KG1 (cell line): ENCODE measurements around the gene SLC22A4.

Experiments used
- DNase-seq: peaks from one replicate; lab custom pipeline; 2025; lab: John Stamatoyannopoulos, UW

The SLC22A4 gene

DNA sequence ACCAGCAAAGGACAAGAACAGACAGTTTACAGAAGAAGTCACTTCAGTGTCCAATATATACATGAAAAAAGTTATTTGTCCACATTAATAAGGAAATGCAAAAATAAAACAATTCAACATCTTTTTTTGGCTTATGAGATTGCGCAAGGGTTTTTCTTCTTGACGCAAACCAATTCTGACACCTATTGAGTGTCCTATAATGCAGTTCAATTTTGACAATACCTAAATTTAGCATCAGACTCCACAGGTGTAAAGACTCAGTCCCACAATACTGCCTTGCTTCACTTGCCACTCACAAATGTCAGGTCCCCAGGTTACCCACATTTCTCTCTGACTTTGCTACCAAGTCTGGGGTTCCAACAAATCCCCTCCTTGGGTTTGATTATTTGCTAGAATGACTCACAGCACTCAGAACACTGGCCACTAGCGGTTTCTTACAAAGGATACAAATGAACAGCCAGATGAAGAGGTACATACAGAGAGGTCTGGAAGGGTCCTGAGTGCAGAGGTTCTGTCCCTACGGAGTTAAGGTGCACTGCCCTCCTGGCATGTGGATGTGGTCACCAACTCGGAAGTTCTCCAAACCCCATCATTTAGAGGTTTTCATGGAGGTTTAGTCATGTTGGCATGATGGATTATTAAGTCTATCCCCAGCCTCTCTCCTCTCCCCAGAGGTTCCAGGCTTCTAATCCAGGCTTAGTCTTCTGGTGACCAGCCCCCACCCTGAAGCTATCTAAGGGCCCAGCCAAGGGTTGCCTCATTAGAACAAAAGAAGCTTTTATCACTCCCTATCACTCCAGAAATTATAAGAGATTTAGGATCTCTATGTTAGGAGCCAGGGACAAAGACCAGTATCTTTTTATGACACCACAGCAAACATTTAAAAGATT, 48.3 kb downstream of the SLC22A4 start:
- no peak for DNase-seq

DNA sequence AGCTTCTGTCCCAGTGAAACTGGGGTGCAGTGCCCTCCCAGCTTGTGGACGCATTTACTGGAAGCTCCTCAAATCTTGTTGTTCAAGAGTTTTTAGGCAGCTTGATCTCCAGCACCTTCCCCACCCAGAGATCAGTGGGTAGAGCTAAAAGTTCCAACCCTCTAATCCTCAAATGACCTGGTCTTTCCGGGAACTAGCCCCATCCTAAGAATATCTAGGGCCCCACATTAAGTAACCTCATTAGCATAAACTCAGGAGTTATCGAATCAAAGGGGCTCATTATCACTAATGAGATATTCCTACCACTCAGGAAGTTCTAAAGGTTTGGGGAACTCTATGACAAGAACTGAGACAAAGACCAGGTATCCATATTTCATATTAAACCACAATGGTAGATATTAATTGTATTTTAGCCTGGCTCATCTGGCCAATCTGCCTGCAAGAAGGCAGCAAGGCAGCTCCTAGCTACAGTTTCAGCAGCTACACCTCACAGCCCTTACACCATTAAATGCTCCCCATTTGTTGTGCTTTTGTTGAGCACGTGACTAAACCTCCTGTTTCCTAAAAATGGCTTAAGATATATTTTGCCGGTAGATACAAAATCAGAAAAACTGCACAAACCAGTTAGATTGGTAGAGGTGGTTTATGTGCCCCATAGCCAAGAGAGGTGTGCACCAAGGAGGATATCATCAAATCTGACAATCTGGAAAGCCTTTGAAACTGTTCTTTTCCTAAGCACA, 50.8 kb downstream of the SLC22A4 start:
- no peak for DNase-seq

DNA sequence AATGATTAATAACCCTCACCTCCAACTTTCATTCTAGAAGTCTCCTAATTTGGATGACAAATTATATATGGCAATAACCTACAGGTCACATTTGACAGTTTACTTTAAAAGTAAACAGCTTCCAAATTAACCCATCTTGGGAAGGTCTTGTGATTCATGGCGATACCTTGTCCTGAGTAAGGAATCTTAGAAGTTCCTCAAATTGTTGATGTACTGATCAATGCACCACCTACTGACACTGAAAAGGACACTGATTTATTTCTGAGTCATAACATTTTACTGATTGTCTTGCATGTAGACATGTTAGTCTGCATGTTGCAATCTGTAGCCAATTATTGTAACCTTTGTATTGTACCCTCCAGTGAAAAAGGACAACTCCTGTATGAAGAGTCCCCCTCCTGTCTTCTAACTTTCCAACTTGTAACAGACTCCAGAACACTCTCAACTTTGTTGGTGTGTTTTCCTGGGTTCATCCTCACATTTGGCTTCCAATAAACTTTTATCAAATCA, 59.3 kb downstream of the SLC22A4 start:
- no peak for DNase-seq

DNA sequence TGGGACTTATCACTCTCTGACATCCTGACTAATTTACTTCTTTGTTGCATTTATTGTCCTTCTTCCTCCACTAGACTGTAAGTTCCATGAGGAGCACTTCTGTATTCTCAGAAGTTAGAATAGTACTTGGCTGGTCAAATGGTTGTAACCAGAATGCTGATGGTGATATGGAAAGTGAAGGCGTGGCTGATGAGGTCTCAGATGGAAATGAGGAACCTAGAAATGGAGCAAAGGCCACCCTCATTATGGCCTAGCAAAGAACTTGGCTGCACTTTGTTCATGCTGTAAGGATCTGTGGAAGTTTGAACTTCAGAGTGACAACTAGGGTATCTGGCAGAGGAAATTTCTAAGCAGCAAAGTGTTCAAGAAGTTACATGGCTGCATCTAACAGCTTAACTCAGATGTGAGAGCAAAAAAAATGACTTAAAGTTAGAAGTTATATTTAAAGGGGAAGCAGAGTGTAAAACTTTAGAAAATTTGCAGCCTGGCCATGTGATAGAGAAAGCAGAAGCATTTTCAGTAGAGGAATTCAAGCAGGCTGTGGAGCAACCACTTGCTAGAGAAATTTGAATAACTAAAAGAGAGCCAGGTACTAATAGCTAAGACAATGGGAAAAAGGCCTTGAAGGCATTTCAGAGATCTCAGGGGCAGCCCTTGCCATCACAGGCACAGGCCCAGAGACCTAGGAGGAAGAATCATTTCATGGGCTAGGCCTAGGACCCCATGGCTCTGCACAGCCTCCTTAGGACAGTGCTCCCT, 60.4 kb downstream of the SLC22A4 start:
- no peak for DNase-seq

DNA sequence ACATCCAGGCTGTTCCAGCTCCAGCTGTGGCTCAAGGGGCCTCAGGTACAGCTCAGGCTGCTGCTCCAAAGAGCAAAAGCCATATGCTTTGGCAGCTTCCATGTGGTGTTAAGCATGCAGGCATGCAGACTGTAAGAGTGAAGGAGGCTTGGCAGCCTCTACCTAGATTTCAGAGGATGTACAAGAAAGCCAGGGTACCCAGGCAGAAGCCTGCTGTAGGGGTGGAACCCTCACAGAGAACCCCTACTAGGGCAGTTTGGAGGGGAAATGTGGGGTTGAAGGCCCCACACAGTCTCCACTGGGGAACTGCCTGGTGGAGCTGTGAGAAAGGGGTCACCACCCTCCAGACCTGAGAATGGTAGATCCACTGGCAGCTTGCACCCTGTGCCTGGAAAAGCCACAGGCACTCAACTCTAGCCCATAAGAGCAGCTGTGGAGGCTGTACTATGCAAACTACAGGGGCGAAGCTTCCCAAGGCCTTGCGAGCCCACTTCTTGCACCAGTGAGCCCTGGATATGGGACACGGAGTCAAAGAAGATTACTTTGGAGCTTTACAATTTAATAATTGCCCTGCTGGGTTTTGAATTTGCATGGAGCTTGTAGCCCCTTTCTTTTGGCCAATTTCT, 61.1 kb downstream of the SLC22A4 start:
- no peak for DNase-seq

DNA sequence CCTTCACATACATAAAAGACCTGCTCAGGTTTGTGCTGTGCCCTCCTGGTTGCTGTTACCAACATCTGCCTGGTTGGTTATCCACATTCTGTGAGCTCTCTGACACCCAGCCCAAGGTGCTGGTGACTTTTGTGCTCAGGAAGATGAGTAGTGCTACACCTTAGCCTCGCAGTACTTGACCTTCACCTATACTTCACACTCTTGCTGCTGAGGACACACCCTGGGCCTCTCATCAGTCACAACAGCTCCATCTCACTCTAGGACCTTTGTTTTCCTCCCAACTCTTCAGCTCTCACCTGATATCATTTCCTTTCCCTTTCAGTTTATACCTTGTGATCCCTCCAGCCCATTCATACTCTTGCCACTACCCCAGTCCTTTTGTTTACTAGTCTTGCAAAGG, 64.6 kb downstream of the SLC22A4 start:
- DNase-seq: no peak

DNA sequence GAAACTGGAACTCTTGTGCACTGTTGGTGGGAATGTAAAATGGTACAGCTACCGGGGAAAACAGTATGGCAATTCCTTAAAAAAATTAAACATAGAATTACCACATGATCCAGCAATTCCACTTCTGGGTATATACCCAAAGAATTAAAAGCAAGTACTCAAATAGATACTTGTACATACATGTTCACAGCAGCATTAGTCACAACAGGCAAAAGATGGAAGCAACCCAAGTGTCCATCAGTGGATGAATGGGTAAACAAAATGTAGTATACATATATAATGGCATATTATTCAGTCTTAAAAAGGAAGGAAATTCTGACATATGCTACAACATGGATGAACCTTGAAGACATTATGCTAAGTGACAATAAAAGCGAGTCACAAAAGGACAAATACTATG, 67.9 kb downstream of the SLC22A4 start:
- DNase-seq: no peak

DNA sequence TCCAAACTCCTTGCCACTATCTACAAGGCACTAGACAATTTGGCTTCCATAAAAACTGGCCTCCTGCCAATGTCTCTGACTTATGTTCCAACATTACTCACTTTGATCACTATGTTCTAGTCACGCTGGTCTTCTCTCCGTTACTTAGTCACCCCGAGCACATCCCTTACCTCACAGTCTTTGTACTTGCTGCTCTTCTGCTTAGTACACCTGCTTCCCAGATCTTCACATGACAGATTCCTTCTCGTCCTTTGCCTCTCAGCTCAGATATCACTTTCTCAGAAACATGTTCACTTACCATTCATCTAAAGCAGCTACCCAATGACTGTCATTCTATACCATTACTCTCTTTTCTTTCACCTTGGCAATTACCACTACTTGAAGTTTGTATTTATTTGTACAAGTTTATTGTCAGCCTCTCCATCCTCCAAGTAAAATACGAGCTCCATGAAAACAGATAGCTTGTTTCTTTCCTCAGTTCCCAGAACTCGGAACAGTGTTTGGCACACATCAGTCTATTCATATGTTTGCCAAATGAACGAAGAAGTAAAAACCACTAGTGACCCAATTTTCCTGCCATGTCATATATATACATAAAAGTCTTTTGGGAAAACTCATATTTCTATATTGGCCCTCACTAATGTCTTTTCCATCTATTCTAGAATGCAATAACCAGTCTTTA, 69.4 kb downstream of the SLC22A4 start:
- DNase-seq: no peak

DNA sequence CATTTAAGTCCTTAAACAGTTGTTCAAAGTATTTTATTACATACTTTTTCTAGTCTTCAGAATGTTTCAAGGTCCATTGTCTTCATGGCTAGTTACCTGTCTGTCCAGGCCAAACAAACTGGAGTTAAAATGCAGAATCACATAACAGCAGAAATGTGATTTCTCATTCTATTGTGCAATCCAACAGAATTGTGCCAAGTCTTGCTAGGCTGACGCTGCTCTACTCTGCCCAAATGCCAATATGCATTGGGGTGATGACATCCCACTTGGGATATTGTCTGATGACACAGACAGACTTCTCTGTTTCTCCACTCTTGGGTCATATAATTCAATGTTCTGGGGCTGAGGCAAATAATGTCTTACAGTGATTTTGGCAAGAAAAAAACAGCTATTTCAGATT, 70.1 kb downstream of the SLC22A4 start:
- DNase-seq: no peak

DNA sequence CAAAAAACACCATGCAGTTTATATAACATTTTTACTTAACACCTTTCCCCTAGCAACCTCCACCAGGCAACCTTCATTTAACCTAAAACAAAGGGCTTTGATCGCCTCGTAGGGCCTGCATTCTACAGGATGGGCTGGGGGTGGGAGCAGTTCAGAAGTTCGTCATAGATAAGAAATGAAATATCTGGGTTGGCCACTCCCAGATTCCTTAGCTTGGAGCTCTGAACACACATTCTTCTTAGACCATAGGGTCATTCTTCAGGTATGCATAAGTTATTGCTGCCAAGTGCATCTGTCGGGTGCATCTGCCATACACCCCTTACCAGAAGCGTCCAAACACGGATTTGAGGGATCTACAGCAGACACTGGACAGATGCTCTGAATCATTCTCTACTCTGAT, 71.0 kb downstream of the SLC22A4 start:
- no peak for DNase-seq

DNA sequence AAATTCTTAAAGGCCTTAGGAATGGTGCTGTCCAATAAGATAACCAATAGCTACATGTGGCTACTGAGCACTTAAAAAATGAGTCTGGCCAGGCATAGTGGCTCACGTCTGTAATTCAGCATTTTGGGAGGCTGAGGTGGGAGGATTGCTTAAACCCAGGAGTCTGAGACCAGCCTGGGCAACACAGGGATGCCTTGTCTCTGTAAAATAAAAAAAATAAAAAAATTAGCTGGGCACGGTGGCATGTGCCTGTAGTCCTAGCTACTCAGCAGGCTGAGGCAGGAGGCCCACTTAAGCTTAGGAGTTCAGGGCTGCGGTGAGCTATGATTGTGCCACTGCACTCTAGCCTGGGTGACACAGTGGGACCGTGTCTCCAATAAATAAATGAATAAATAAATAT, 74.0 kb downstream of the SLC22A4 start:
- no peak for DNase-seq

DNA sequence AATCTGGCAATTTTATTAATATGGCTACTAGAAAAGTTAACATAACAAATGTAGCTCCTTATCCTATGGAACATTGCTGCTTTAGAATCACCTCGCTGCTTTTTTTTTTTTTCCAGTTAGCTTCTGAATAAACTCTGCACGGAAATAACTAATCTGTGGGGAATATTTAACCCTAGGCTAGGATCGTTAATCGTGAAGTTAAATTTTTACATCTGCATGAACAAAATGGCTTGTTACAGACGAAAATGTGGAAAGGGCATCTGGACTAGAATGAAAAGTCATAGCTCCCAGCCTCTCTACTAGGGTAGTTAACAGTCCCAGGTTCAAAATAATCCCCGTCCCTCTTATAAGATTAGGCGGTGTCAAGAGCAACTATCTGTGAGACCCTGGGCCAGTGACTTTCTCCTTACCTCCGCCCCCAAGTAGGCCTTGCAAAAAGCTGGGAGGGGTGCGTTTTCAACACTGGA, 74.8 kb downstream of the SLC22A4 start:
- DNase-seq: no peak

DNA sequence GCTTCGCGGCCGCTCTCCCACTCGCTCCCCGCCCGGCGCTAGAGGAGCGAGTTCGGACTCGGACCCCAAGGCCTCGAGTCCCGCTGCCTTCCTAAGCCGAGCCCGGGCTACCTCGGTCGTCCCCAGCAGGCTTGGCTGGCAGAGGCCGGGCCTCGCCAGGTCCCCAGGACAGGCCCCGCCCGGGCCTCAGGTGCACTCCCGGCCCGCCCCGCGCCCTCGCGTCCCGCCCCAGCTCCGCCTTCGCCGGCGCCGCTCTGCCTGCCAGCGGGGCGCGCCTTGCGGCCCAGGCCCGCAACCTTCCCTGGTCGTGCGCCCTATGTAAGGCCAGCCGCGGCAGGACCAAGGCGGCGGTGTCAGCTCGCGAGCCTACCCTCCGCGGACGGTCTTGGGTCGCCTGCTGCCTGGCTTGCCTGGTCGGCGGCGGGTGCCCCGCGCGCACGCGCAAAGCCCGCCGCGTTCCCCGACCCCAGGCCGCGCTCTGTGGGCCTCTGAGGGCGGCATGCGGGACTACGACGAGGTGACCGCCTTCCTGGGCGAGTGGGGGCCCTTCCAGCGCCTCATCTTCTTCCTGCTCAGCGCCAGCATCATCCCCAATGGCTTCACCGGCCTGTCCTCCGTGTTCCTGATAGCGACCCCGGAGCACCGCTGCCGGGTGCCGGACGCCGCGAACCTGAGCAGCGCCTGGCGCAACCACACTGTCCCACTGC, 75.4 kb downstream of the SLC22A4 start, which contains the start of gene SLC22A5:
Gene SLC22A5 (plus strand): TSS at position 237 of the 707 bp plus-strand sequence. CDS start 263 bp downstream, at position 500.
- no peak for DNase-seq

DNA sequence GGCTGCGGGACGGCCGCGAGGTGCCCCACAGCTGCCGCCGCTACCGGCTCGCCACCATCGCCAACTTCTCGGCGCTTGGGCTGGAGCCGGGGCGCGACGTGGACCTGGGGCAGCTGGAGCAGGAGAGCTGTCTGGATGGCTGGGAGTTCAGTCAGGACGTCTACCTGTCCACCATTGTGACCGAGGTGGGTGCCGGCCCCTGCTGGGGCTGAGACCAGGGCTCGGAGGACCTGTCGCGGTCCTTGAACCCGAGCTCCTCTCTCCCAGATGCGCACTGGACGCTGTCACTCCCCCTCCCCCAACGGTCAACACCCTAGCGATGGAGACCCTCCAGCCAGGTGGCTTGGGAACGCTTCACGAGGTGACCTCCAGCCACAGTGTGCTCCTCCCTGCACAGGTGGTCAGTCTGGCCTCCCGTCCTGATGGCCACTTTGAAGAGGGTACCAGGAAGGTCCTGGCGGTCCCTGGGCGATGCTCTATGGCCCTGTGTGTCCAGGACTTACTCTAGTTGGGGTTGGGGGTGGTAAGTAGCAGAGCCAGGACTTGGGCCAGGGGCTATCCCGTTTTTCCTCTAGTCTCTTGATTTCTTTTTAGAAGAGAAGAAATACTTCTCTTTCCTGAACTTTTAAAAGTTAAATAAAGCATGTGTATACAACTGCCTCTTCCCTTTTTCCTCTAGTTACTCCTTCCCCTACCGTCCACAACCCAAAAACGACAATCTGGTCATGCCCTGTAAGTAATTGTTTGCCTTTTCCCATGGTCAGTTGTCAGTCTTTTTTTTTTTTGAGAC, 76.2 kb downstream of the SLC22A4 start:
- DNase-seq: no peak

DNA sequence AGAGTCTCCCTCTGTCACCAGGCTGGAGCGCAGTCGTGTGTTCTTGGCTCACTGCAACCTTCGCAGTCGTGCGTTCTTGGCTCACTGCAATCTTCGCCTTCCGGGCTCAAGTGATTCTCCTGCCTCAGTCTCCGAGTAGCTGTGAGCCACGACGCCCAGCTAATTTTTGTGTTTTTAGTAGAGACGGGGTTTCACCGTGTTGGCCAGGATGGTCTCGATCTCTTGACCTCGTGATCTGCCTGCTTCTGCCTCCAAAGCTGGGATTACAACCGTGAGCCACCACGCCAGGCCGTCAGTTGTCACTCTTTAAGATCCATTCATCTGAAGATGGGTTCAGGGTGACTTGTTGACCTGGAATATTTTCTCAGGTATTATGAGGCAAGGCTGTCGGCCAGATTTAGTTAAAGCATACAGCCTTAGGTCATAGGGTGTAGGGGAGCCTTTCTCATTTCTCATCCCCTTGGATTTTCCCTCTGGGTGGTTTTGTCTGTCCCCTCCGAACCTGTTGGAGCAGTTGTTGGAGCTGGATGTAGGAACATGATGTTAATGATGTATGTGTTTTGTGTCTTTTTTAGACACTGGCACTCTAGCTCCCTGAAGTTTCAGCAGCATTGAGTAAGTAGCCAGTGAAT, 76.9 kb downstream of the SLC22A4 start:
- no peak for DNase-seq

DNA sequence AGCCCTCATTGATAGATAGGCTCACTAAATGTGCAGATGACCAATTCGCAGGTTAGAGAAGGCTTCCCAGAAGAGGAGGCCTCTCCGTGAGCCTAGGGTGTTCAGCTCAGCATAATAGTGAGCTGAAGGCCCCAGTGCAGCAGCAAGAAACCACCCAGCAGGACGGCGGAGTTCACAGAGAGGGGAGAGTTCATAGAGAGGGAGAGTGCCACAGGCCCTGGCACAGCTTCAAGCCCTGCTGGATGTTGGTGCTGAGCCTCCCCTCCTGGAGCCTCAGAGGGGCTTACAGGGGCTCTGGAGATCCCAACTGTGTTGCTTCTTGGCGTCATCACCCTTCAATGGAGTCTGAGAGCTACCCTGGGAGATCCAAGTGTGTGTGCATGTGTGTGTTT, 77.4 kb downstream of the SLC22A4 start:
- DNase-seq: no peak

DNA sequence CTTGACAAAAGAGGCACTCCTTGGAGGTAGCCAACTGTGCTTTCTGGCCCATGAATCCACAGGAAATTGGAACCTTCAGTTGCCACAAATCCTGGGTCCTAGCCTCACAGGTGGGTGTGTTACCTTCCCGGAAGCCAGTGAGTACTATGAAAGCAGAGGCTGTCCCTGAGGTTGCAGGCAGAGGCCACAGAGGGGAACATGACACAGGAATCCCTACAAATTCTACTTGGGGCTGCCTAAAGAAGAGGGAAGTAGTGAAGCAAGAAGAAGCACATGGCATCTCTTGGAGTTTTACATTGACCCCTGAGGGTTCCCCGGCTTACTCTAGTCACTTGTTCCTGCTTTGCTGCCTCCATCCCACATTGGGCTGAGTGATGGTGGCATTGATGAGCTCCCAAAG, 77.9 kb downstream of the SLC22A4 start:
- DNase-seq: no peak

DNA sequence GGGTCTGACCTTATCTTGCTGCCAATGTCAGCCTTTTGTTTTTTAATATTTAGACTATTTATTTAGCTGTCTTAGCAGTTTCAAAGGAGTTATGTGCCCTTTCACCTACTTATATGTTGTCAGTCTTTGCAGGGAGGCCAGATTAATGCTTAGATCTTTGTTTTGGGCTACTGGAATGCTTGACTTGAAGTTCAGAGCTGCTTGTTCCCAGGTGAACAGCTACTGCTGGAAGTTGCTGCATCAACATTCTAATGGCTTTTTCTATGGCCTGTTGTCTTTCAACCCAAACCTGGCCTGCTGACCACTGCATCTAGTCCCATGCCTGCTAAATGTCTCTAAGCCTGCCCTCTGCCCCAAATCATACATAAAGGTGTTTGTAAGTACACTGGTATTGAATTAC, 78.3 kb downstream of the SLC22A4 start:
- DNase-seq: no peak

DNA sequence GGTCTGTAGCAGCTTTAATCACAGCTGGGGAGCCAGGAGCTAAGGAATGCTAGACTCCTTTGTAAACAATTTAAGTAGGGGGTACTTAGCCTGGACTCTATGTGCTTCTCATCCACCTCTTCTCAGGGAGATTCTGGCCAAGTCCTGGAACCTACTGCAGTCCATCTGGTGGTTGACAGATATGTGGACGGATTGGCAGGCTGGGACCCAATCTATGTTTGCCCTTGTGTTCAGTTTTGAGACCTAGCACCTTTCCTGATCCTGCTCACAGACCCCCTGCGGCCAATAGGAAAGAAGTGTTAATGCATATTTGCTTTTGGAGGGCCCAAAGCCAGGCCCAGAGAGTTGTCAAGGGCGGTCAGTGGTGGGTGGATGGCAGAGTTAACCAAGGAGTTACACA, 81.8 kb downstream of the SLC22A4 start:
- DNase-seq: no peak
